GM12878 (cell line): Measurements from ENCODE around the gene ANO6. TPM values are rescaled to one million over a fixed set of nuclear protein-coding genes. Genes with fewer than 3 reads are reported as not detected.
A peak's percentile ranks its signal among the peaks of the same experiment; 100 is the strongest.

Experiments used
- CBX3 ChIP-seq: fragments of 200-600 bp; sonication (generic); IDR thresholded peaks from 2 replicates; pipeline ENCODE4 v1.6.1; 2016; ENCODE audit warnings: low read depth, borderline replicate concordance
- DPF2 ChIP-seq: fragments of 450-650 bp; IDR thresholded peaks from 2 replicates; pipeline ENCODE4 v1.6.1; 2017; ENCODE audit warnings: mild to moderate bottlenecking
- ELK1 ChIP-seq: IDR thresholded peaks from 2 replicates; pipeline ENCODE4 v1.6.1; 2012; ENCODE audit warnings: low read depth, low read length, improper control_type of control experiment
- EP300 ChIP-seq, 2 experiments: fragments of 150-350 bp in 1 of 2; IDR thresholded peaks; 2 replicates each; pipeline ENCODE4 v1.6.1; 2011 to 2012; ENCODE audit warnings: low read depth in 2 of 2, low read length in 2 of 2, borderline replicate concordance in 1 of 2, improper control_type of control experiment in 1 of 2, inconsistent platforms in 1 of 2; ENCODE audit not compliant: control insufficient read depth in 1 of 2
- JUND ChIP-seq: IDR thresholded peaks from 2 replicates; pipeline ENCODE4 v1.6.1; 2012; ENCODE audit warnings: low read depth, mild to moderate bottlenecking, low read length, improper control_type of control experiment, moderate library complexity
- KDM1A ChIP-seq: fragments of 200-600 bp; sonication (generic); IDR thresholded peaks from 2 replicates; pipeline ENCODE4 v1.6.1; 2016; ENCODE audit warnings: borderline replicate concordance
- LARP7 ChIP-seq: fragments of 450-650 bp; IDR thresholded peaks from 2 replicates; pipeline ENCODE4 v1.6.1; 2017; ENCODE audit warnings: mild to moderate bottlenecking
- MYB ChIP-seq: fragments of 150-350 bp; IDR thresholded peaks from 2 replicates; pipeline ENCODE4 v1.6.1; 2014; ENCODE audit warnings: mild to moderate bottlenecking, low read depth, low read length, borderline replicate concordance
- NFXL1 ChIP-seq: fragments of 450-650 bp; IDR thresholded peaks from 2 replicates; pipeline ENCODE4 v1.6.1; 2017; ENCODE audit warnings: antibody characterized with exemption, mild to moderate bottlenecking, borderline replicate concordance
- NKRF ChIP-seq: fragments of 450-650 bp; conservative IDR thresholded peaks from 2 replicates; pipeline ENCODE4 v1.6.1; 2017; ENCODE audit warnings: mild to moderate bottlenecking, moderate library complexity
- RAD51 ChIP-seq: fragments of 450-650 bp; IDR thresholded peaks from 2 replicates; pipeline ENCODE4 v1.6.1; 2016; ENCODE audit warnings: moderate library complexity, mild to moderate bottlenecking, inconsistent platforms
- RB1 ChIP-seq: fragments of 450-650 bp; formaldehyde crosslinking; IDR thresholded peaks from 2 replicates; pipeline ENCODE4 v1.6.1; 2017; ENCODE audit warnings: mild to moderate bottlenecking, borderline replicate concordance
- RELB ChIP-seq: fragments of 450-650 bp; IDR thresholded peaks from 2 replicates; pipeline ENCODE4 v1.6.1; 2017; ENCODE audit warnings: low read depth, mild to moderate bottlenecking, moderate library complexity
- SMAD1 ChIP-seq: fragments of 450-650 bp; IDR thresholded peaks from 2 replicates; pipeline ENCODE4 v1.6.1; 2018; ENCODE audit warnings: mild to moderate bottlenecking, low read depth; ENCODE audit not compliant: partially characterized antibody
- SMAD5 ChIP-seq: IDR thresholded peaks from 2 replicates; pipeline ENCODE4 v1.6.1; 2016; ENCODE audit warnings: antibody characterized with exemption, low read depth
- STAT1 ChIP-seq: fragments of 450-650 bp; conservative IDR thresholded peaks from 2 replicates; pipeline ENCODE4 v1.6.1; 2014; ENCODE audit warnings: antibody characterized with exemption, mild to moderate bottlenecking
- SUPT20H ChIP-seq: IDR thresholded peaks from 2 replicates; pipeline ENCODE4 v1.6.1; 2011; ENCODE audit warnings: low read depth, mild to moderate bottlenecking, low read length, moderate library complexity, borderline replicate concordance; ENCODE audit not compliant: control insufficient read depth
- TAF1 ChIP-seq: IDR thresholded peaks from 2 replicates; pipeline ENCODE4 v1.6.1; 2011; ENCODE audit warnings: mild to moderate bottlenecking, low read depth, low read length, borderline replicate concordance
- TARDBP ChIP-seq: IDR thresholded peaks from 2 replicates; pipeline ENCODE4 v1.6.1; 2016; ENCODE audit warnings: borderline replicate concordance
- TCF7 ChIP-seq: IDR thresholded peaks from 2 replicates; pipeline ENCODE4 v1.6.1; 2014; ENCODE audit warnings: antibody characterized with exemption, borderline replicate concordance
- ZBED1 ChIP-seq: IDR thresholded peaks from 2 replicates; pipeline ENCODE4 v1.6.1; 2016; ENCODE audit warnings: borderline replicate concordance
- ZBTB4 ChIP-seq: fragments of 450-650 bp; formaldehyde crosslinking; IDR thresholded peaks from 2 replicates; pipeline ENCODE4 v1.4.0; 2022; ENCODE audit warnings: mild to moderate bottlenecking, moderate library complexity
- ZNF207 ChIP-seq: fragments of 450-650 bp; IDR thresholded peaks from 2 replicates; pipeline ENCODE4 v1.6.1; 2014; ENCODE audit warnings: antibody characterized with exemption, mild to moderate bottlenecking, borderline replicate concordance
- polyA plus RNA-seq, 11 experiments: library from polyadenylated mRNA; depleted of rRNA in 4 of 11; unstranded in 6 of 11; stranded (reverse) in 5 of 11; fragments of >200 nt; fragmentation: Nextera tagmentation in 4 of 11; fragmentation: Illumina TruSeq in 1 of 11; extraction: Ambion mirVana in 4 of 11; extraction: Trizol in 1 of 11; gene quantifications; 1 replicate in 1 of 11; 2 replicates in 10 of 11; pipeline versions ENCODE4 v1.2.1 to v1.2.3, GENCODE V29; 2011 to 2016; ENCODE audit warnings: inconsistent platforms in 2 of 11, missing spikeins in 2 of 11, low read depth in 1 of 11
- total RNA-seq, 4 experiments: library from RNA; depleted of rRNA in 3 of 4; stranded (reverse); fragments of >200 nt in 3 of 4; fragmentation: Illumina TruSeq in 1 of 4; extraction: Trizol in 1 of 4; gene quantifications; 2 replicates each; pipeline versions ENCODE4 v1.2.1 to v1.2.3, GENCODE V29; 2013 to 2021

ANO6 gene
- total and polyA plus RNA-seq, 10 of the 15 experiments (the other 5 are each of a cell fraction or from before 2014, with no cell fraction given), result 4.6 to 30.3 (median 26.0) TPM

GRCh38 chr12:45415393-45415817 is 199.5 kb downstream of the ANO6 start (continued):
- TF ChIP-seq ELK1, result no peak
- TF ChIP-seq SMAD5, result no peak
- TF ChIP-seq TARDBP, result no peak
- no peak for TF ChIP-seq EP300 (IDR thresholded peaks at IDR 0.05; ENCODE audit: borderline replicate concordance in 1 of 2, control insufficient read depth in 1 of 2, low read depth in 2 of 2, low read length in 2 of 2)
- no peak for TF ChIP-seq LARP7
- TF ChIP-seq MYB, result no peak
- no peak for TF ChIP-seq ZNF207
- TF ChIP-seq SUPT20H, result no peak
- no peak for TF ChIP-seq RB1
- no peak for TF ChIP-seq DPF2
- TF ChIP-seq NFXL1, result no peak
- TF ChIP-seq RAD51, result no peak
- TF ChIP-seq RELB, result no peak
- TF ChIP-seq TAF1, result no peak
- TF ChIP-seq SMAD1, result no peak
- no peak for TF ChIP-seq NKRF
- no peak for TF ChIP-seq TCF7
- TF ChIP-seq STAT1, result no peak
- peak; percentile 34; the same call in 1 of the 2 replicates for TF ChIP-seq ZBED1
- TF ChIP-seq JUND, result no peak
- no peak for TF ChIP-seq ZBTB4 (CRISPR knock-in tag)
- no peak for TF ChIP-seq CBX3
- TF ChIP-seq KDM1A, result no peak
